K562 (cell line): ENCODE measurements around the gene CEBPE.

Experiments
- ATF3 ChIP-seq, 2 experiments: fragments of 450-650 bp in 1 of 2; sonication (generic) in 1 of 2; formaldehyde crosslinking in 1 of 2; IDR thresholded peaks in 1 of 2; conservative IDR thresholded peaks in 1 of 2; 2 replicates each; pipeline versions ENCODE4 v1.6.1 to v1.8.1; 2016 to 2023; ENCODE audit warnings: mild to moderate bottlenecking in 2 of 2, moderate library complexity in 2 of 2, inconsistent platforms in 1 of 2, missing genetic modification reagents in 1 of 2
- CREB1 ChIP-seq, 2 experiments: sonication (generic) in 1 of 2; formaldehyde crosslinking in 1 of 2; IDR thresholded peaks; 2 replicates each; pipeline versions ENCODE4 v1.6.1 to v1.8.0; 2012 to 2022; ENCODE audit warnings: inconsistent platforms in 1 of 2, mild to moderate bottlenecking in 1 of 2, missing genetic modification reagents in 1 of 2, moderate library complexity in 1 of 2
- MAFF ChIP-seq: IDR thresholded peaks from 2 replicates; pipeline ENCODE4 v1.6.1; 2012; ENCODE audit warnings: low read length, improper control_type of control experiment
- POLR2A ChIP-seq: fragments of 450-650 bp; conservative IDR thresholded peaks from 2 replicates; pipeline ENCODE4 v1.6.1; 2016

GRCh38 chr14:23102801-23103200, 16.3 kb downstream of the CEBPE start:
- TF ChIP-seq MAFF: no peak
- TF ChIP-seq CREB1 (IDR thresholded peaks at IDR 0.05): no peak
- no peak for TF ChIP-seq CREB1 (CRISPR knock-in tag; IDR thresholded peaks at IDR 0.05)
- no peak for TF ChIP-seq ATF3 (IDR thresholded peaks at IDR 0.05)
- TF ChIP-seq ATF3 (CRISPR knock-in tag; conservative IDR thresholded peaks at IDR 0.05): no peak
- TF ChIP-seq POLR2A: no peak
